GM19043 (cell line): ENCODE measurements around the gene PRKCE.

ENCODE experiments used
- ATAC-seq: cut with Tn5 transposase; IDR thresholded peaks from one replicate; pipeline ENCODE4 v1.9.1; 2021; ENCODE audit warnings: low read depth; ENCODE audit not compliant: unreplicated experiment

PRKCE gene

GRCh38 chr2:46023165-46023854, 371.8 kb downstream of the PRKCE start:
- ATAC-seq = no peak

GRCh38 chr2:46024146-46024779, 372.8 kb downstream of the PRKCE start:
- no peak for ATAC-seq

- no peak for ATAC-seq
These were observed 373.6 kb downstream of the PRKCE start for GRCh38 chr2:46025081-46025480.

- ATAC-seq = no peak
These were observed 374.2 kb downstream of the PRKCE start for GRCh38 chr2:46025676-46026075.

- ATAC-seq = no peak
These were observed 375.0 kb downstream of the PRKCE start for GRCh38 chr2:46026431-46026830.

GRCh38 chr2:46029332-46029811, 377.9 kb downstream of the PRKCE start:
- no peak for ATAC-seq

- ATAC-seq = no peak
These were observed 378.9 kb downstream of the PRKCE start for GRCh38 chr2:46030330-46030729.

GRCh38 chr2:46032161-46032813, 380.8 kb downstream of the PRKCE start:
- ATAC-seq = no peak

DNA sequence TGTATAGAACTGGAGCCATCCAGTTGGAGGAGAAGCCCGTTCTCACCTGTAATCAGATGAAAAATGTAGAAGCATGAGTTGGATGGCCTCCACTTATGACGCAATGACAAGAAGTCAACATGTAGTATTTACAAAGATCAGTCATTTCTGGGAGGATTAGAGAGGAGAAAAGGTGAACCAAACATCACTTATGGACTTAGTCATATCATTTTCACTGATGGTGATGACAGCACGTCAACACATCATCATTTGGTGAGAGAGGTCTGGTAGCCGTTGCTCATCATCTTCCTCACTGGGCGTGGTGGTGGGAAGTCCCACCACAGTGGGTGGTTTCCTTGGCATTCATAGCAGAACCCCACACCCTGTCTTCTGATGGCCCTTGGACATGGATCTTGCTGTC, 381.5 kb downstream of the PRKCE start:
- ATAC-seq = no peak

GRCh38 chr2:46034535-46034934, 383.1 kb downstream of the PRKCE start:
- ATAC-seq = no peak

DNA sequence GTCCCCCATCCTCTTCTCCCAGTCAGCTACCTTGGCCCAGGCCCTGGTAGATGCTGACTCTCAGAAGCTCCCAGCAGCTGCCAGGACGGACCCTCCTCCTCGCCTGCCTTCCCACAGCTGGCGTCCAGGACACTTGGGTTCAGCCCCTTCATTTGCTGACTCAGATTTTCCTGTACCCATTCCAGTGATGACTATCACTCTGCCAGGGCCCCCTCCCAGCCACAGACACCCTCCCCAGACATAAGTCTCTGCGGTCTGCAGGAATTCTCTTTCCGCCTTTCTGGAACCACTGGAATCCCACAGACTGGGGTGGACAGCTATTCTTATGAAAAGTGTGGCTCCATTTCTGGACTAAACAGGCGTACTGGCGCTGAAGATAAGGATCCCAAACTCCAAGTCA, 385.5 kb downstream of the PRKCE start:
- no peak for ATAC-seq

- no peak for ATAC-seq
These were observed 388.2 kb downstream of the PRKCE start for GRCh38 chr2:46039543-46040303.

DNA sequence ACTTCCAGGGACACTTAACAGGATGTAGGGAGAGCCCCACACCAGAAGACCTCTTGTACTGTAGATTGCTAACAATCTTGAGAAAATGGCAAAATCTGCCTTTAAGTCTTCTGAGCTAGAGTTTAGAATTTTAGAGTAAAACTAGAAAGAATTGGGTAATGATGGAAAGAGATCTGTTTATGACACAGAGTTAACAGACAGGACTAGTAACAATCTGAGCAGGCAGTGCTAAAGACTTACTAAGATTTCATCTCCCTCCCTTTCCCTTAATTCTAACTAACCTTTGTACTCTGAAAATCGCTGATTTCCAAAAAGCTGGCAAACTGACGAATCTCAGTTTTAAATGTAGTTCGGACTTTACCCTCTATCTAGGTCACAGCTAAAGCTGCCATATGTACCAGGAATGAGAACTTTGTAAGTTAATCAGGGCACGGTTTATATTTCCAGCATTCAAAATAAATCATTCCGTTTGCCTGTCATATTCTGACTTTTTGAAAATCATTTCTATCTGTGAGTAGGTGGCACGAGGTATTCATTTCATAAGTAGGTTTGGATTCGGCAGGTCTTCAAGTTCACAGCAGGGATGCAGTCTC, 389.2 kb downstream of the PRKCE start:
- ATAC-seq = no peak

GRCh38 chr2:46041434-46041833, 390.0 kb downstream of the PRKCE start:
- ATAC-seq = no peak

- ATAC-seq = no peak
These were observed 390.7 kb downstream of the PRKCE start for GRCh38 chr2:46042207-46042637.

DNA sequence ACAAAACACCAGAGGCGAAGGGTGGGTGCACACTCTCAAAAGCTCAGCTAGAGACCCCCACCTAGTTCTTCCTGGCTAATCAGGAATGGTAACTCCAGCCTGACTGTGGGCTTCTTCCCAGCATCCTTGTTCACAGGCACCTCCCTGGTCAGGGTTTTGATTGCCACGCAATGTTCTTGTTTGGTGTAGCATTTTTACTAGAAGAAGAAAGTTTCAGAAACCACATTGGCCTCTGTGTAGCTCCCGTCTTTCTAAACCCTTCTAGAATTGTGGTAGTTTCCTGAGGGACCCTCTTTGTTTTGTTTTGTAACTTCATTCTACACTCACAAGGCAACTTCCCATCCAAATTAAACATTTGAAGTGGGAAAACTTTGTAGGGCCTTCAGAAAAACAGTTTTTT, 391.2 kb downstream of the PRKCE start:
- no peak for ATAC-seq

GRCh38 chr2:46045888-46046287, 394.4 kb downstream of the PRKCE start:
- no peak for ATAC-seq

DNA sequence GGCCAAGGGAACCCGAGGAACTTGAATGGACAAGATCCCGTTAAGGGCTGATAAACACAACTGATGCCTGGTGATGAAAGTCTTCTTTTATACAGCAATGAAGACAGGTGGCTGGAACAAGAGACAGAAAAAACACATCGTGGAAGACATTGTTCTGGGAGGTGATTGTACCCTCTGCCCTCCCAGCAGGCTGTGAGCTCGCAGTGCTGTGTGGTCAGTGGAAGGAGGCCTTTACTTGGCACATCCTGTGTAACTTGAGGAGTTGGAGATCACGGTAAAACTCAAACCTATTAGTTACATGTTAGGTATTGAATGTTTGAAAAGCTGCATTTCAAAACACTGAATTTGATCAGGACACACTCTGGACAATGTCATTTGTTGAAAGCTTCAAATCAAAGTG, 395.8 kb downstream of the PRKCE start:
- no peak for ATAC-seq

- ATAC-seq = no peak
These were observed 397.2 kb downstream of the PRKCE start for GRCh38 chr2:46048693-46049092.

DNA sequence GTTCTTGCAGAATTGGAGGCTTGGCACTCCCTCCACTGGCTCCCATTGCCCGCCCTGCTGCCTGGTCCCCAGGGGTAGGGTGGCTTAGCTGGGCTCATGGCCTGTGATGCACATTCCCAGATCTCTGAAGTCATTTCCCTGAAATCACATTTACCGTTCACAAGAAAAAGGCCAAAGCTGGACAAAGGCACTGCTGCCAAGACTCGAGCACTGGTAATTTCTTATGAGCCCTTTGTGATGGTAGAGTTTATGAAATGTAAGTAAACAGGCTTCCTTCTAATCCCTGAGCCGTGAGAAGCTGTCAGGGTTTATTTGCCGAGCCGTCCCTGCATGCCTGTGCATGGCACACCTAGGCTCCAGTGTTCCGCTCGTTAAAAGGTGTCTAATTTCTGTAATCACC, 398.6 kb downstream of the PRKCE start:
- no peak for ATAC-seq

DNA sequence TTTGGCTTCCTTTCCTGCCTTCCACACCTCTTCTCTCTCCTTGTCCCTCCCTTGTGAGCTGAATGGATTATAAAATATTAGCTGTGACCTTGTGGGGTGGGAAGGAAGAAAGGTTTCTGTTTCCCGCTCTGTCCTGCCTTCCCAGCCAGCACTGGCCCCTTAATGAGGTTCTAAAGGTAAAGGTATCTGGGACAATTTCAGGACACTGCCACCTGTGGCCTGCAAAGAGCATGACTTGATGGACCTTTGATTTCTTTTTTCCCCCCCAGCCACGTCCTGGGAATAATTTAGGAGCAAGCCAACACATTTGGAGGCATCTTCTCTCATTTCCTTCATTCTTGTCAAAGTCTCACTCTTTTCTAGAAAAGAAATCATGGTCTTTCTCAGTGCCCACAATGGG, 399.0 kb downstream of the PRKCE start:
- ATAC-seq = no peak
